HEK293 (cell line): Measurements from ENCODE around the gene GCK.

Source experiments
- BCL11A ChIP-seq: fragments of 450-650 bp; formaldehyde crosslinking; IDR thresholded peaks from 2 replicates; pipeline ENCODE4 v1.5.1; 2016; ENCODE audit warnings: low read depth, missing biosample characterization, missing genetic modification characterization
- FEZF1 ChIP-seq: fragments of 450-650 bp; formaldehyde crosslinking; IDR thresholded peaks from 2 replicates; pipeline ENCODE4 v1.5.1; 2016; ENCODE audit warnings: missing biosample characterization, missing genetic modification characterization
- GLI4 ChIP-seq: fragments of 450-650 bp; formaldehyde crosslinking; IDR thresholded peaks from 2 replicates; pipeline ENCODE4 v1.5.1; 2016; ENCODE audit warnings: missing biosample characterization, missing genetic modification characterization
- GLIS1 ChIP-seq: fragments of 450-650 bp; formaldehyde crosslinking; IDR thresholded peaks from 2 replicates; pipeline ENCODE4 v1.5.1; 2016; ENCODE audit warnings: missing biosample characterization, missing genetic modification characterization
- KLF1 ChIP-seq: fragments of 450-650 bp; formaldehyde crosslinking; IDR thresholded peaks from 2 replicates; pipeline ENCODE4 v1.5.1; 2016; ENCODE audit warnings: missing biosample characterization, missing genetic modification characterization
- KLF10 ChIP-seq: fragments of 450-650 bp; IDR thresholded peaks from 2 replicates; pipeline ENCODE4 v1.5.1; 2018; ENCODE audit warnings: missing biosample characterization, mild to moderate bottlenecking, missing genetic modification characterization
- KLF16 ChIP-seq: fragments of 450-650 bp; formaldehyde crosslinking; IDR thresholded peaks from 2 replicates; pipeline ENCODE4 v1.5.1; 2017; ENCODE audit warnings: missing biosample characterization, missing genetic modification characterization
- KLF17 ChIP-seq: fragments of 450-650 bp; formaldehyde crosslinking; IDR thresholded peaks from 2 replicates; pipeline ENCODE4 v1.5.1; 2016; ENCODE audit warnings: missing biosample characterization, missing genetic modification characterization
- KLF7 ChIP-seq: fragments of 450-650 bp; formaldehyde crosslinking; IDR thresholded peaks from 2 replicates; pipeline ENCODE4 v1.5.1; 2016; ENCODE audit warnings: missing biosample characterization, missing genetic modification characterization, borderline replicate concordance
- KLF9 ChIP-seq: fragments of 450-650 bp; formaldehyde crosslinking; IDR thresholded peaks from 2 replicates; pipeline ENCODE4 v1.5.1; 2016; ENCODE audit warnings: missing biosample characterization, missing genetic modification characterization, low read depth
- REPIN1 ChIP-seq: fragments of 450-650 bp; formaldehyde crosslinking; IDR thresholded peaks from 2 replicates; pipeline ENCODE4 v1.5.1; 2017; ENCODE audit warnings: missing biosample characterization, missing genetic modification characterization, low read depth
- SCRT2 ChIP-seq: fragments of 450-650 bp; formaldehyde crosslinking; IDR thresholded peaks from 2 replicates; pipeline ENCODE4 v1.5.1; 2016; ENCODE audit warnings: missing biosample characterization, missing genetic modification characterization
- SP7 ChIP-seq: fragments of 450-650 bp; formaldehyde crosslinking; IDR thresholded peaks from 2 replicates; pipeline ENCODE4 v1.5.1; 2016; ENCODE audit warnings: missing biosample characterization, missing genetic modification characterization
- YY1 ChIP-seq: fragments of 450-650 bp; formaldehyde crosslinking; IDR thresholded peaks from 2 replicates; pipeline ENCODE4 v1.5.1; 2018; ENCODE audit warnings: missing biosample characterization, missing genetic modification characterization
- ZBTB1 ChIP-seq: fragments of 450-650 bp; formaldehyde crosslinking; IDR thresholded peaks from 2 replicates; pipeline ENCODE4 v1.5.1; 2016; ENCODE audit warnings: missing biosample characterization, missing genetic modification characterization
- ZBTB17 ChIP-seq: fragments of 450-650 bp; formaldehyde crosslinking; IDR thresholded peaks from 2 replicates; pipeline ENCODE4 v1.5.1; 2016; ENCODE audit warnings: missing biosample characterization, missing genetic modification characterization
- ZBTB21 ChIP-seq: fragments of 450-650 bp; formaldehyde crosslinking; IDR thresholded peaks from 2 replicates; pipeline ENCODE4 v1.5.1; 2017; ENCODE audit warnings: missing biosample characterization, missing genetic modification characterization
- ZBTB26 ChIP-seq: fragments of 450-650 bp; formaldehyde crosslinking; optimal IDR thresholded peaks from 2 replicates; pipeline ENCODE3; 2016; ENCODE audit warnings: missing biosample characterization, mild to moderate bottlenecking, missing genetic modification characterization
- ZBTB7A ChIP-seq: fragments of 450-650 bp; formaldehyde crosslinking; IDR thresholded peaks from 2 replicates; pipeline ENCODE4 v1.5.1; 2016; ENCODE audit warnings: low read depth, missing biosample characterization, missing genetic modification characterization
- ZFP69B ChIP-seq: fragments of 450-650 bp; formaldehyde crosslinking; IDR thresholded peaks from 2 replicates; pipeline ENCODE4 v1.5.1; 2016; ENCODE audit warnings: missing biosample characterization, missing genetic modification characterization
- ZIC2 ChIP-seq: fragments of 450-650 bp; formaldehyde crosslinking; IDR thresholded peaks from 2 replicates; pipeline ENCODE4 v1.5.1; 2016; ENCODE audit warnings: missing biosample characterization, missing genetic modification characterization
- ZNF114 ChIP-seq: fragments of 450-650 bp; formaldehyde crosslinking; IDR thresholded peaks from 2 replicates; pipeline ENCODE4 v1.5.0; 2017; ENCODE audit warnings: missing biosample characterization, missing genetic modification characterization
- ZNF132 ChIP-seq: fragments of 450-650 bp; formaldehyde crosslinking; IDR thresholded peaks from 2 replicates; pipeline ENCODE4 v1.5.1; 2017; ENCODE audit warnings: missing biosample characterization, missing genetic modification characterization, borderline replicate concordance
- ZNF2 ChIP-seq: fragments of 450-650 bp; formaldehyde crosslinking; IDR thresholded peaks from 2 replicates; pipeline ENCODE4 v1.5.1; 2016; ENCODE audit warnings: missing biosample characterization, missing genetic modification characterization
- ZNF24 ChIP-seq: fragments of 450-650 bp; formaldehyde crosslinking; IDR thresholded peaks from 2 replicates; pipeline ENCODE4 v1.5.1; 2016; ENCODE audit warnings: missing biosample characterization, missing genetic modification characterization
- ZNF335 ChIP-seq: fragments of 450-650 bp; formaldehyde crosslinking; conservative IDR thresholded peaks from 2 replicates; pipeline ENCODE4 v1.5.1; 2016; ENCODE audit warnings: missing biosample characterization, missing genetic modification characterization
- ZNF362 ChIP-seq: fragments of 450-650 bp; formaldehyde crosslinking; IDR thresholded peaks from 2 replicates; pipeline ENCODE4 v1.5.1; 2016; ENCODE audit warnings: missing biosample characterization, missing genetic modification characterization
- ZNF449 ChIP-seq: fragments of 450-650 bp; formaldehyde crosslinking; IDR thresholded peaks from 2 replicates; pipeline ENCODE4 v1.5.1; 2017; ENCODE audit warnings: missing biosample characterization, mild to moderate bottlenecking, missing genetic modification characterization, moderate library complexity
- ZNF501 ChIP-seq: fragments of 450-650 bp; formaldehyde crosslinking; IDR thresholded peaks from 2 replicates; pipeline ENCODE4 v1.5.1; 2016; ENCODE audit warnings: missing biosample characterization, missing genetic modification characterization
- ZNF555 ChIP-seq: fragments of 450-650 bp; formaldehyde crosslinking; conservative IDR thresholded peaks from 2 replicates; pipeline ENCODE4 v1.5.1; 2017; ENCODE audit warnings: missing biosample characterization, mild to moderate bottlenecking, missing genetic modification characterization, inconsistent platforms
- ZNF561 ChIP-seq: fragments of 450-650 bp; IDR thresholded peaks from 2 replicates; pipeline ENCODE4 v1.5.1; 2018; ENCODE audit warnings: missing biosample characterization, missing genetic modification characterization, borderline replicate concordance
- ZNF596 ChIP-seq: fragments of 450-650 bp; IDR thresholded peaks from 2 replicates; pipeline ENCODE4 v1.5.0; 2018; ENCODE audit warnings: missing biosample characterization, mild to moderate bottlenecking, missing genetic modification characterization, moderate library complexity
- ZNF623 ChIP-seq: fragments of 450-650 bp; formaldehyde crosslinking; IDR thresholded peaks from 2 replicates; pipeline ENCODE4 v1.5.1; 2016; ENCODE audit warnings: missing biosample characterization, missing genetic modification characterization
- ZNF692 ChIP-seq: fragments of 450-650 bp; formaldehyde crosslinking; IDR thresholded peaks from 2 replicates; pipeline ENCODE4 v1.5.1; 2016; ENCODE audit warnings: missing biosample characterization, missing genetic modification characterization
- ZNF843 ChIP-seq: fragments of 450-650 bp; formaldehyde crosslinking; IDR thresholded peaks from 2 replicates; pipeline ENCODE4 v1.5.1; 2016; ENCODE audit warnings: missing biosample characterization, missing genetic modification characterization

Gene GCK

GRCh38 chr7:44123190-44124003, 65.8 kb downstream of the GCK start, which contains the start of gene POLD2 (continued):
- TF ChIP-seq ZNF362 (tag by site-specific recombination) (no peak), KLF7 (tag by site-specific recombination) (0 out of 2 replicates have a peak, but pooled peaks have one; percentile 6), ZNF335 (tag by site-specific recombination) (peak; percentile 77), ZBTB26 (peak; percentile 99), GLIS1 (peak; percentile 84), ZNF555 (tag by site-specific recombination) (no peak), ZIC2 (tag by site-specific recombination) (peak; percentile 93), GLI4 (tag by site-specific recombination) (peak; percentile 65; the same call in 1 of the 2 replicates), KLF10 (tag by site-specific recombination) (peak; percentile 96), ZNF449 (tag by site-specific recombination) (peak; percentile 95), ZNF114 (tag by site-specific recombination) (no peak), KLF9 (tag by site-specific recombination) (peak; percentile 94), ZNF24 (tag by site-specific recombination) (0 out of 2 replicates have a peak, but pooled peaks have one; percentile 21), ZNF501 (peak; percentile 79), ZBTB17 (peak; percentile 57), ZNF2 (tag by site-specific recombination) (0 out of 2 replicates have a peak, but pooled peaks have one; percentile 37), ZBTB1 (0 out of 2 replicates have a peak, but pooled peaks have one; percentile 80), KLF16 (tag by site-specific recombination) (peak; percentile 53), YY1 (tag by site-specific recombination) (peak; percentile 87), SP7 (tag by site-specific recombination) (peak; percentile 73), ZNF843 (tag by site-specific recombination) (peak; percentile 38), ZFP69B (tag by site-specific recombination) (peak; percentile 92), ZNF692 (tag by site-specific recombination) (peak; percentile 97), ZBTB7A (tag by site-specific recombination) (peak; percentile 74), SCRT2 (tag by site-specific recombination) (peak; percentile 85), ZNF561 (peak; percentile 45; the same call in 1 of the 2 replicates), ZNF132 (tag by site-specific recombination) (no peak), ZBTB21 (tag by site-specific recombination) (no peak), ZNF623 (no peak), BCL11A (tag by site-specific recombination) (peak; percentile 60; the same call in 1 of the 2 replicates), KLF17 (tag by site-specific recombination) (0 out of 2 replicates have a peak, but pooled peaks have one; percentile 37), REPIN1 (tag by site-specific recombination) (0 out of 2 replicates have a peak, but pooled peaks have one; percentile 37), FEZF1 (tag by site-specific recombination) (peak; percentile 14; the same call in 1 of the 2 replicates), ZNF596 (no peak), KLF1 (peak; percentile 95)
